CD4-positive, alpha-beta T cell treated with Interleukin-4 for 4 hours (primary cell): ENCODE results near the gene DNAI2.
"Not testable (repeated sequence)": the region's sequence is repeated elsewhere in the genome, so short reads cannot be mapped to it uniquely, and the experiment has no call there.

Source experiments
- DNase-seq: peaks from one replicate; pipeline ENCODE4 v3.0.0-alpha.2; 2020

DNAI2 gene

DNA sequence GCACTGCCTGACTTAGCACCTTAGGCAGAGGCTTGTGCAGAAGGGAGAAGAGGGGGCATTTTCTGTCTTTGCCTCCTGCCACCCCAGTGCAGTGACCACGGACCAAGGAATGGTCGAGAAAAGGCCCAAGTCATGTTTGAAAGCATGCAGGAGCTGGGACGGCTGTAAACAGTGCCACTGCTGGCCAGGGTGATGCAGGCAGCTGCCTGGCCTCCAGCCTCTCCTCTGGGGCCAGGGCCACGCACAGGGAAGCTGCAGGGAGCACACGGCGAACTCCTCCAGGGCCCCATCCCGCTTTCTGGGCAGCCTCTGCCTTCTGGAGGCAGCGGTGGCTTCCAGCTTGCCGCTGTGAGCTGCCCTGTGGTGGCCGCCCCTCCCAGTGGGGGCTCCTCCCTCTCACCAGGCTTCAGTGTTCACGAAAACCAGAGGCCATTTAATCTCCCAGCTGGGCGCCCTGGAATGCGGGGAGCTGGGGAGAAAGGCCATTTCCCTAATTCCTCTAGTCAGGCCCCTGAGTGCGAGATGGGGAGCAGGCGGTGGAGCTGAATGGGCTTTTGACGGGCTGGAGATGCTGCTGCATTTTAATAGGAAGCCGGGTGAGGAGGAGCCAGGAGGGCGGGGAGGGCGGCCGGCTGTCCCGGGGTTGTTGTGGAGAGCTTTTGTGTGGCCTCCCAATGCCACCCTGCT lies 28.7 kb upstream of the DNAI2 start:
- no peak for DNase-seq

DNA sequence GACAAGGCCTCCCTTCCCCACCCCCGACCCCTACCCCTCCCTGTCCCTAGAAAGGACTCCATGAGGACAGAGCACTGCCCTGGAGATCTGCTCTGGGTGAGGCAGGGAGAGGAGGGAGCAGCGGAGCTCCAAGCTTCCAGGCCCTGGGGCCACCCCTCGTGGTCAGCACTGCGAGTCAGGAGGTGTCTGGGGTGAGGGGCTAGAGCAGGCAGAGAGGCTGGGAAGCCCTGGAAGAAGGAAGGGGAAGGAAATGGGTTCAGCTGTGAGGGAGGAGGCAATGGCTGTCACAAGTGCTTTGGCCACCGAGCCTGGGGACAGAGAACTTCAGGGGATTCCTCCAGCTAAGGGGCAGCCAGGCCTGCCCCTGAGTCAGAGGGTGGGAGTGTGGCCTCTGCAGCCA lies 28.2 kb upstream of the DNAI2 start:
- DNase-seq: no peak

DNA sequence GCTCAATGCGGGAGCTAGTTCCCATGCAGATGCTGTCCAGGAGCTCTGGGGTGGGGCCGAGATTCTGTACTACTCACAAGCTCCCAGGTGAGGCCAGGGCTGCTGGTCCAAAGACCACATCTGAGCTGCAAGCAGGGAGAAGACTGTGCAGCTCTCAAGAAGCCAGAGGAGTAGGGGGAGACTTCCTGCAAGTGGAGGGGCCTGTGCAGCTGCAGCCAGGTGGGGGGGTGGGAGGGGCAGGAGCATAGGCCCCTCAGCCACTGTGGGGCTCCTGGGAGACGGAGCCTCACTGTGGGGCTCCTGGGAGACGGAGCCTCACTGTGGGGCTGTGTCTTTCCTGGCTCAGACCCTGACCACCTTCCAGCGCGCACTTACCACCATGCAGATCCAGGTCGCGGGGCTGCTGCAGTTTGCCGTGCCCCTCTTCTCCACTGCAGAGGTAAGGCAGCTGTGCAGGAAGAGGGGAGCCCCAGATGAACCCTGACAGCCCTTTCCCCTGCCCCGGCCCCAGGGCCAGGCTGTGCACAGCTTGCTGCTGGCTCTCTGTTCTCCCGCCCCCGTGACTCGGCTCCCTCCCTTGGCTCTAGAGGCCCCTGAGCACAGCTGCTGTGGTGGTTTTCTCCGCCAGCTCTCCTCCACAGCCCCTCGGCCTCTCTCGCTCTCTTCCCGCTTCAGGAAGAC lies 24.3 kb upstream of the DNAI2 start:
- no peak for DNase-seq

DNA sequence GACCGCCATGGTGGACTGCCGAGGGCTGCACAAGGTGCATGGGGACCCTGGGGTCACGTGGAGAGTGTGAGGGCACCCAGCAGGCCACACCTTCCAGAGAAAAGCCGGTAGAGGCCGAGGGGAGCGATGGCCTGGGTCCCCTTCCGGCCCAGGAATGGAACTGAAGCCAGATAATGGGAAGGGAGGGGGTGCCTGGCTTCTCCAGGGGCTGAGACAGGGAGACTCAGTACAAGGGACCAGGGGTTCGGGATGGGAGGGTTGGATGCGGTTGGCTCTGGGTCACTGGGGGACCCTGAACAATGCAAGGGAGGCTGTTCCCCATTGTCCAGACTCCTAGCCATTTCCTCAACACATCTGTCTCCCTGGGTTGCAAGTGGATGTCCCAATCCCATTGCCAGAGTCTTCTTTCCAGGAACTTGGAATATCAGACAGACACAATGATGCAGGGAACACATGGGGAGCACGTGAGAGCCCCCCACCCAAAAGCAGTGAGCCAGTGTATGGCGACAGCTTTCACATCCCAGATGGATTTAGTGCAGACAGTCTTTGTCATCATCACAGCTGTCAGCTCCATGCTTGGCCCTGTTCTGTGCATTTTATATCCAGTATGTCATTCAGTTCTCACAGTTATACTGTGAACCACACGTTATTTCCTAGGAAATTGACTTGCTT lies 23.6 kb upstream of the DNAI2 start:
- no peak for DNase-seq

DNA sequence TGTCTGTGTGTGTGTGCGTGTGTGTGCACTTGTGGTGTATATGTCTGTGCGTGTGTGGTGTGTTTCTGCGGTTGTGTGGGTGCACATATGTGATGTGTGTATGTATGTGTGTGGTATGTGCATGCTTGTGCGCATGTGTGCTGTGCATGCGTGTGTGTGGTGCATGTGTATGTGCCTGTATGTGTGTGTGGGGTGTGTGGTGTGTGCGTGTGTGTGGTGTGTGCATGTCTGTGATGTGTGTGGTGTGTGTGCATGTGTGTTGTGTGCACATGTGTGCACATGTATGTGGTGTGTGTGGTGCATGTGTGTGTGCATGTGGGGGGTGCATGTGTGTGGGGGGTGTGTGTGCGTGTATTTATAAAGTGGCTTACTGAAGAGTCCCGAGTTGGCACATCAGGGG lies 23.0 kb upstream of the DNAI2 start:
- DNase-seq: no peak

DNA sequence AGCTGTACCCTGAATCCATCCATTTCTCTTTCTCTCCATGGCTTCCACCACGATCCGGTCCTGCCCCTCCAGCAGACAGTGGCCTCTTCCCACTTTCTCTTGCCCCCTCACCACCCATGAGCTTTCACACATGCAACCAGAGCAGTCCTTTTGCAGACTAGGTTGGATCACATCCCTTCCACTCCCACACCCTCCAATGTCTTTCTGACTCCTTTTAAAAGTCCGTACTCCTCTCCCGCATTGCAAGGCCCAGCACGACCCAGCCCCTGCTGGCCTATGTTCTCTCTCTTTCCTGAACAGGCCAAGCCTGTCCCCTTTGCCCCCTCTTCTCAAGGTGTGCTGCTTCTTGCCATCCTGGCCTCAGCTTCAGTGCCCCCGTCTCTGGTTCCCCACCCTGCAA lies 22.5 kb upstream of the DNAI2 start:
- DNase-seq: no peak

DNA sequence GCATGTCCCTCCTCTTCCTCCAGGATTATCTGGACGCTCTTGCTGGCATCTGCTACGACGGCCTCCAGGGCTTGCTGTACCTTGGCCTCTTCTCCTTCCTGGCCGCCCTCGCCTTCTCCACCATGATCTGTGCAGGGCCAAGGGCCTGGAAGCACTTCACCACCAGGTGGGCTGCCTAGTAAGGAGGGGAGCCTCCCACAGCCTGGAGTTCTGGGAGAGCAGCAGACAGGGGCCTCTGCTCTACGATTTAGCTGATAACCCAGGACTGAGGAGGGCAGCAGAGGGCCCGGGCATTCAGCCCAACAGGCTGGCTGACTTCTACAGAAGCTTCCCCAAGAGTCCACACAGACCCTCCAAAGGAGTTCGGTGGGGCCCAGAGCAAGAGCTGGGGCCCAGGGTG lies 21.8 kb upstream of the DNAI2 start:
- DNase-seq: no peak

DNA sequence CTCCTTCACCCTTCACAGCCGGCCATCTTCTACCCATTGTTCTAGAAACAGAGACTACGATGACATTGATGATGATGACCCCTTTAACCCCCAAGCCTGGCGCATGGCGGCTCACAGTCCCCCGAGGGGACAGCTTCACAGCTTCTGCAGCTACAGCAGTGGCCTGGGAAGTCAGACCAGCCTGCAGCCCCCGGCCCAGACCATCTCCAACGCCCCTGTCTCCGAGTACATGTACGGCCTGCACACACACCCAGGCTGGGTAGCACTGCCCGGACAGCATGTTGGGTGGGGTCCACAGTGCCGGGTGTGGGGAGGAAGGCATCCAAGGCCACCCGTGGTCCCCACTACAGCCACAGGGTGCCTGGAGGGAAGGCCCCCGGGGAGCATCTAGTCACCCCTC lies 21.0 kb upstream of the DNAI2 start:
- no peak for DNase-seq

DNA sequence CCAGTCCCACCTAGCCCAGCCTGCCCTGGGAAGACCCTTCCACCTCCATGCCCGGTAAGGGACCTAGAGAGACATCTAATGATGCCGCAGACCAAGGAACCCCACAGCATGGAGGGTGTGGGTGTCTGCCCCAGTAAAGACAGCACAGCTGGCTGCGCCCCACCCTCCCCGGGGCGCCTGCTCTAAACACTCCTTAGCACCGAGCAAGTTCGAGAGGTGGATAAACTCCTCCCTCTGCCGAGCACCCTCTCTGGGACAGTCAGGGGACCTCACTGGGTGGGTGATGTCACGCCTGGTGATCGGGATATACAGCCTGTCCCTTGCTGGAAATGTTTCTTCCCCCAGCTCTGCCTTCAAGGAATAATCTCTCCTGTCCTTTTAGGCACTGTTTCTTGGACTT lies 16.7 kb upstream of the DNAI2 start:
- DNase-seq: no peak

DNA sequence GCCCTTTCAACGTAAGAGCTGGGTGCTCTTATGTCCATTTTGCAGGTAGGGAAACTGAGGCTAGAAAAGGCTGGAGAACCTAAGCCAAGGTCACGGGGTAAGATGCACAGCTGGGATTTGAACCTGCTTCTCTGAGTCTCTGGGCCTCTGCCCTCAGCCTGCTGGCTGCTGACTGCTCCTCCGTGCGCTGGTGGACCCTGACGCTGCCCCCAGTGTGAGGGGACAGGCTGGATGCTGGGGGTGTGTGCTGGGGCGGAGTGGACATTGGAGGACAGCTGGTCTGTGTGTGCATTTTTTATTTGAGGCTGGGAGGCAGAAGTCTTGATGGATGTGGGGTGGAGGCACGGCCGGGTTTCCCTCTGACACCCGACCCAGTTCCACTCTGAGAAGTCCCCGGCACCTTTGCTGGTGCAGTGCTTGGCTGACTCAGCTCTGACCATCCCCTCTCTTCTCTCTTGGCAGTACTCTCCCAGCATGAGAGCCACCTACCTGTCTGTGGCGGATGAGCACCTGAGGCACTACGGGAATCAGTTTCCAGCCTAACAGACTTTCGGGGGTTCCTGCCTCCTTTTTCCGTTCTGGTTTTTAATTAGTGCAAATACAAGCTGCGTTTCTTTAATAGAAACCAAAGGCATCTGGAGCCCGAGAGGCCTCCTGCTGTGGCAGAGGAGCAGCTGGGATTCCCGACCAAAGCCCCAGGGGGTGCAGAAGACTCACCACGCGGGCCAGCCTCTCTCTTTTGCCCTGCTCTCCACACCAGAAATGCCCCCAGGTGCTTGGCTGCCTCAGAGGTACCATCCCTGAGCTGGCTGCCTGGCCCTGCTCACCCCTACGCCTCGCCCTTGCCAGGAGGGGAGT lies 14.1 kb upstream of the DNAI2 start:
- DNase-seq: no peak

DNA sequence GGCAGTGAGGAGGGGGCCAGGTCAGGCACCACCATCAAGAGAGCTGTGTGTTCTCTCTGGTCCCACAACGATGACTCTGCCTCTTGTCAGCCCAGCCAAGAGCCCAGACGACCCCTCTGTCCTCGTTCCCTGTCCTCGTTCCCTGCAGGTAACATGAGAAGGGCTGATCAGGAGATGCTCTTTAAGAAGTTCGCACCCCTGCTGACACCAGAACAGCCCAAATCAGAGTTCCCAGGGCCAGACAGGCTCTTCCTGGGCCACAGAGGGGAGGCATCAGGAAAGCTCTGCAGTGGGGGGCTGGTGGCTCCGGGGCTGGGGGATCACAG lies 13.5 kb upstream of the DNAI2 start:
- no peak for DNase-seq

DNA sequence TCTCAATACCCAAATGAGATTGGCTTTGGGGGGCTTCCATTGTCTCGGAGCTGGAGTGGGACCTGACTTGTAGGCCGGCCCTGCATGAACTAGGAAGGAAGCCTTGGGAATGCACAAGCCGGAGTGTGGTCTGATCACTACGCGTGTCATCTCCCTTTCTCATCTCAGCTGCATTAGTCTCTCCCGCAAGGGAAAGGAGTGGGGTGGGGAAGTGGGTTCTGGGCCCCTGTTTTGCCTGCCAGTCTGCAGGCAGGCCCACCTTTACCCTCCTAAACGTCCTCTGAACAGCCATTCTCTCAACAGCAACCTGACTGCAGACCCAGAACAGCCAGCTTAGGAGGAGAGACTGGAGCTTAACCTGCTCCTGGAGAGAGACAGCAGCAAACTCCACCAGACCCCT lies 11.4 kb upstream of the DNAI2 start:
- no peak for DNase-seq

DNA sequence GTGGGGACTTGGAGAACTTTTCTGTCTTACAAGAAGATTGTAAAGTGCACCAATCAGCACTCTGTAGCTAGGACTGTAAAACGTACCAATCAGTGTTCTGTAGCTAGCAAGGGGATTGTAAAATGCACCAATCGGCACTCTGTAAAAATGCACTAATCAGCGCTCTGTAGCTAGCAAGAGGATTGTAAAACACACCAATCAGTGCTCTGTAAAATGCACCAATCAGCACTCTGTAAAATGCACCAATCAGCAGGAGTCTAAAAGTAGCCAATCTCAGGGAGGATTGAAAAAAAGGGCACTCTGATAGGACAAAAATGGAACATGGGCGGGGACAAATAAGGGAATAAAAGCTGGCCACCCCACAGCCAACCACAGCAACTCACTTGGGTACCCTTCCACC lies 7.0 kb upstream of the DNAI2 start:
- DNase-seq: not testable (repeated sequence)

DNA sequence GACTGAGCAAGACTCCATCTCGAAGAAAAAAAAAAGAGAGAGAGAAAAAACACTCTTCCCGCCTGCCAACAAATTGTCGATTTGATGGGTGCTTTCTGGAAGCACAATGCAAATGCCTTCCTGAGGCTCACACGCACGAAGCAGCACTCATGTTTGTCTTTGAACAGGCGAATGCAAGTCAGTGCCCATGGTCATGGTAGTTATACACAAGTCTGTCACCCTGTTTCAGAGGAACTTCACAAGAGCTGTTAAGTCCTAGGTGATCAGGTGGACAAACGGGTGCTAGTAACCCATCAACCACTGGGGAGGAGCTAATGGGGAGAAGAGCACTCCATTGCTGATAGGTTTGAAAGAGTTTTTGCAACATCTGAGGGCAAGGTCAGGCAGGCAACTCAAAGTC lies 6.5 kb upstream of the DNAI2 start:
- no peak for DNase-seq

DNA sequence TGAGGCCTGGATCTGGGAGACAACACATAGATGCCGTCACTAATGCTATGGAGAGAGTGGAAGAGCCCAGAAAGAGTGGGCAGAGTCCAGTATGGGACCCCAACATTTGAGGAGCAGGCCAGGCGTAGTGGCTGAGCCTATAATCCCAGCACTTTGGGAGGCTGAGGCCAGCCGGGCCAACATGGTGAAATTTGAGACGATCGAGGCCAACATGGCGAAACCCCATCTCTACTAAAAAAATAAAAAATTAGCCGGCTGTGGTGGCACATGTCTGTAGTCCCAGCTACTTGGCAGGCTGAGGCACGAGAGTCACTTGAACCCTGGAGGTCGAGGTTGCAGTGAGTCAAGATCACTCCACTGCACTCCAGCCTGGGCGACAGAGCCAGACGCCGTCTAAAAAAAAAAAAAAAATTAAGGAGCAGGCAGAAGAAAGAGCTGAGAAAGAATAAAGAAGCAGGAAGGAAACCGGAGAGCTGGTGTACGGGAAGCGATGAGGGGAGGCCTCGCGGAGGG lies 6.0 kb upstream of the DNAI2 start:
- DNase-seq: no peak

DNA sequence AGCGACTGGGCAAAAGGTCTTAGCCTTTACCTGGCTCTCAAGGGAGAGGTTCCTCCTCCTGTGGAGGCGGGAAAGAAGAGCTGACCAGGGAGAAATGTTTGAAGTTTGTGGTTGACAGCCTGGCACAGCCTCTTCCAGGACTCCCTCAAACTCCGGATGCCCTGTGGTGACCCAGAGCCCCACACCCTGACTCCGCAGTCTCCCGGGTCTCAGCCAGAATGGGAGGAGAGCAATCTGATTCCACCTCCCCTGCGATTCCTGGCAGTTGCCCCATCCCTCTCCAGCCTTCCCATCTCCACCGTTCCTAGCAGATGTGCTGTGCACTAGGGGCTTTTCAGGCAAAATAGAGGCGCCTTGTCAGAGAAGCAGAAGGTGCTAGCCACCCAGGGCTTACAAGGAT lies 5.5 kb upstream of the DNAI2 start:
- no peak for DNase-seq

DNA sequence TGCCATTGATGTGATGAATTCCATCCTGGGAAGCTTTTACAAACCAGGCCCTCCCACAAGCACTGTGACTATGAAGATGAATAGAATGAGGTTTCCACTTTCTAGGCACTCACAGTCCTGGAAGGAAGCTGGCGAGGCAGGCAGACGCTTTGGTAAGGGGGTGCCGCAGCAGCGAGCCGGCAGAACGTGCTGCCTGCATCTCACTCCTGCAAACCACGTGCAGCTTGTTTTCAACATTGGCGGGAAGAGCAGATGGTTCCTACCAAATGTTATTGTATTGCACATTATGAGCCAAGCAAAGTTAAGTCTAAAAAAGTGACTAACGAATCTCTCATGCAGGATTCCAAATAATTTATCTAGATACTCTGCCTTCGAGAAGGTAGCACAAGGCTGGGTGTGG lies 3.7 kb upstream of the DNAI2 start:
- DNase-seq: no peak

DNA sequence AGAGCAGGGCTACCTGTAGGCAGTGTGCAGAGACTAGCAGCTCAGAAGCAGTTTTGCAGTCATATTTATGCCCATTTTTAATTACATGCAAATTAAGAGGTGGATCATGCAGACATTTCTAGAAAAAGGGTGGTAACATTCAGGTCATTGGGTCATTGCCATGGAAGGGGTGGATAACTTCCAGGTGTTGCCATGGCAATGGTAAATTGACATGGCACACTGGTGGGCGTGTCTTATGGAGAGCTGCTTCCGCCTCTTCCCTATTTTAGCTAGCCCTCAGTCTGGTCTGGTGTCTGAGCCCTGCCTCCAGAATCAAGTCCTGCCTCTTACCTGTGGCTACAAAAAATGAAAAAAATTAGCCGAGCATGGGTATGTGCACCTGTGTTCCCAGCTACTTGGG lies 2.8 kb upstream of the DNAI2 start:
- no peak for DNase-seq

DNA sequence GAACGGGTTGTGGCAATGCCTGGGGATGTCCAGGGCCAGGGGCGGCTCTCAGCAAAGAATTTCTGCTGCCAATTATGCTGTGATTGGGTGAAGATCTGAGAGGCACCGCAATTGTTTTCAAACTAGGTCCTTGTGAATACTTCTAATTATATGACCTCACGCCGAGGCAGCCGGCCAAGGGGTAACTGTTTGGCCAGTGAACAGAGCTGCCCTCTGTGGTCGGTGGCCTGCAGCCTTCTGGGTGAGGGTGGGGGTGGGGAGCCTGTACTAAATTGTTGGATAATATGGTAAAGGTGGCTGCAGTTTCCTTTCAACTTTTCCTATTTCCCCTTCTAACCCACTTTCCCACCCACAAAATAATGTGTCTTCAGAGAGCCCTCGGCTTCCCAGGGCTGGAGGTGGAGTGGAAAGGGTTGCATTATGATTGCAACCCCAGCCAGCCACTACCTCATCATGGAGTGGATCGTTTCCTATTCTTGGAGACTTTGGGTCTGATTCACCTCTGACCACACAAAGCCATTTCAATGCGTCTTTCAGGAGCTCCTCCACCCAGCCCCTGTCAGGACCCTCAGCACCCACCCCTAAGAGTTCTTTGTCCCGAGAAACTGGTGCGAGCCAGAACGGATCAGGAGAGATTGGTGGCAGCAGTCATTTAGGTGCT lies 2.0 kb upstream of the DNAI2 start:
- no peak for DNase-seq

DNA sequence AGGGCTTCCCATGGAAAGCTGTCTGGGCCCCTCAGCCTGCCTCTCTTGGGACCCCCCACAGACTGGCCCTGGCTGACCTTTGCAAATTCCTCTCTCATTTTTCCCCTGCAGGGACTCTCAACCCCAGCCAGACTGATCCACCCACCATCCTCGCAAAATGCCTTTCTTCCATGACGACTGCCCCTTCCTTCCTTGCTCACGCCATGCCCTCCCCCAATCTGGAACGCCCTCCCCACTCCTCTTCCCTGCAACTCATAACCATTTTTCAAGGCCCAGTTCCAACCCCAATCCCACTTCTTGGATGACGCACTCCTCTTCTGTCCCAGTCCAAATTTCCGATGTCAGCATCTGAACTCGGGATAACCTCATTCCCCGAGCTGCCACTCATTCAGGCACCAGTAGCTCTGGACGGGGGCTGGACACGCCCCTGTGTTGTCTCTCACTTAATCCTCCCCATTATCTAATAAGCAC lies 1.3 kb upstream of the DNAI2 start:
- no peak for DNase-seq

DNA sequence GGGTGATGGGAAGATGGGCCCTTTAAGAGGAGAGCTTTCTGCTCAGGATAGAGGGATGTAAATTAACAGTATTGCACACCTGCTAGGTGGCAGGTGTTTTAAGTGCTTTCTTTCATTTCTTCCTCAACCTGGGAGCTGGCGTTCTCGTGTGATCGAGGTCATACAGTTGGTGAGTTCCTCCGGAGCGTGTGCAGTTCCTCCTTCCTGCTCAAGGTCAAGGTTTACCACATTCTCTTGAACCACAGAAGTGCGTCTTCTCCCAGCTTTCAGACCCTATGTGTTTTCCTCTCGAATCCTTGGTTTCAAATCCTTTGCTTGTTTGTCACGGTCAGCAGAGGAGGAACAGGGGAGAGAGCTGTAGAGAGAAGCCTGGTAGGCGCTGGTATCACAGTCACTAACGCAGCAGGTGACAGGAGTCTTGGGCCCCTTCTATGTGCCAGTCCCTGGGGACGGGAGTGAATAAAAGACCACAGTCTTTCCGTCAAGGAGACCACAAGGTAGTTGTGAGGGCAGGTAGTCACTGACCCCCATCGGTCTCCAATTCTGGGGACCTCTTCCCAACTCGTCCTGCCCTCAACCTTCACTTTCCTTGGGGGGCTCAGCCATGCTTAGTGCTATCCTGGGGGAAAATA lies 791 bp downstream of the DNAI2 start:
- no peak for DNase-seq

DNA sequence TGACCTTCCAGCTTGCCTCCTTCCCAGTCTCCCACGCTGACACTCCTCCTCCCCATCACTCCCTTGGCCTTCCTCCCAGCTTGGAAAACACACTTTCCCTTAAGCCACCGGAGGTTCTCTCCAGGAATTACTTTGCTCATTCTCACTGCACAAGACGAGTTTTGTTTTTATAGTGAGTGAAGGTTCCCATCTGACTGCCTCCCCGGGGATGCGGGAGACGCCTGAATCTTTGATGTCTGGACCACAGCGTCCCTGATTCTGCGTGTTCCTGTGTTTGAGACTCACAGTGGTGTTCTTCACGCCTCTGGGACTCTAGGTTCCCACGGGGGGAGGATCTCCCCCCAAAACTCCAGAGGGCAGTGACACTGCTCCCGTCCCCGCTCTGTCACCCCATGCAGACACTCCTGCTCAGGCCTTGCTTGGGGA lies 2.0 kb downstream of the DNAI2 start:
- DNase-seq: no peak
